ENCODE measurements around the gene TADA1.

Gene TADA1

GRCh38 chr1:166875734-166876539 is at the start of gene TADA1:
TSS of gene TADA1 (minus strand) at chr1:166876264. CDS start at chr1:166876233, 31 bp downstream.
- peak; percentile 94 for DNase-seq

- DNase-seq = no peak
Observed at GRCh38 chr1:166924823-166925541, 48.9 kb upstream of the TADA1 start.

GRCh38 chr1:166920561-166921475 is 44.8 kb upstream of the TADA1 start:
- no peak for DNase-seq

GRCh38 chr1:166918956-166919316 is 42.9 kb upstream of the TADA1 start:
- DNase-seq = no peak

GRCh38 chr1:166918088-166918955 is 42.3 kb upstream of the TADA1 start:
- DNase-seq = no peak

- DNase-seq = peak; percentile 11
Observed at GRCh38 chr1:166915941-166916340, 39.9 kb upstream of the TADA1 start.

GRCh38 chr1:166915042-166915441 is 39.0 kb upstream of the TADA1 start:
- no peak for DNase-seq

- no peak for DNase-seq
Observed at GRCh38 chr1:166914111-166914510, 38.0 kb upstream of the TADA1 start.

- DNase-seq = no peak
Observed at GRCh38 chr1:166911624-166912023, 35.6 kb upstream of the TADA1 start.

GRCh38 chr1:166910396-166910994 is 34.4 kb upstream of the TADA1 start:
- no peak for DNase-seq

GRCh38 chr1:166908942-166909341 is 32.9 kb upstream of the TADA1 start:
- DNase-seq = no peak

GRCh38 chr1:166907763-166908162 is 31.7 kb upstream of the TADA1 start:
- no peak for DNase-seq

- DNase-seq = no peak
Observed at GRCh38 chr1:166907051-166907450, 31.0 kb upstream of the TADA1 start.

GRCh38 chr1:166906647-166907046 is 30.6 kb upstream of the TADA1 start:
- DNase-seq = no peak

GRCh38 chr1:166905900-166906299 is 29.8 kb upstream of the TADA1 start:
- no peak for DNase-seq

GRCh38 chr1:166905136-166905535 is 29.1 kb upstream of the TADA1 start:
- DNase-seq = no peak

GRCh38 chr1:166903232-166903631 is 27.2 kb upstream of the TADA1 start:
- no peak for DNase-seq

GRCh38 chr1:166902279-166902678 is 26.2 kb upstream of the TADA1 start:
- no peak for DNase-seq

GRCh38 chr1:166900987-166901386 is 24.9 kb upstream of the TADA1 start:
- no peak for DNase-seq

GRCh38 chr1:166899769-166900168 is 23.7 kb upstream of the TADA1 start:
- DNase-seq = no peak

GRCh38 chr1:166895766-166896165 is 19.7 kb upstream of the TADA1 start:
- DNase-seq = no peak

GRCh38 chr1:166889776-166890175 is 13.7 kb upstream of the TADA1 start:
- no peak for DNase-seq

All from T1000 (cell line).